AG08395 (cell line): Measurements from ENCODE around the gene PCBP3.
"Not testable (repeated sequence)": the region's sequence is repeated elsewhere in the genome, so short reads cannot be mapped to it uniquely, and the experiment has no call there.

Experiments used
- DNase-seq: peaks from one replicate; pipeline ENCODE4 v3.0.0; 2012; ENCODE audit warnings: mixed read lengths, low spot score

PCBP3 gene

GRCh38 chr21:45643021-45643980 is at the start of gene PCBP3:
Gene PCBP3 (plus strand): TSS chr21:45643725. CDS start chr21:45850086, 206,361 bp downstream.
- DNase-seq, result peak; percentile 98

GRCh38 chr21:45594721-45595489 is 48.6 kb upstream of the PCBP3 start:
- no peak for DNase-seq

GRCh38 chr21:45595574-45596295 is 47.8 kb upstream of the PCBP3 start:
- DNase-seq, result no peak

GRCh38 chr21:45596704-45597318 is 46.7 kb upstream of the PCBP3 start:
- peak; percentile 74 for DNase-seq

- DNase-seq, result no peak
Observed at GRCh38 chr21:45598109-45598508, 45.4 kb upstream of the PCBP3 start.

GRCh38 chr21:45598666-45599065 is 44.9 kb upstream of the PCBP3 start:
- DNase-seq, result no peak

DNA sequence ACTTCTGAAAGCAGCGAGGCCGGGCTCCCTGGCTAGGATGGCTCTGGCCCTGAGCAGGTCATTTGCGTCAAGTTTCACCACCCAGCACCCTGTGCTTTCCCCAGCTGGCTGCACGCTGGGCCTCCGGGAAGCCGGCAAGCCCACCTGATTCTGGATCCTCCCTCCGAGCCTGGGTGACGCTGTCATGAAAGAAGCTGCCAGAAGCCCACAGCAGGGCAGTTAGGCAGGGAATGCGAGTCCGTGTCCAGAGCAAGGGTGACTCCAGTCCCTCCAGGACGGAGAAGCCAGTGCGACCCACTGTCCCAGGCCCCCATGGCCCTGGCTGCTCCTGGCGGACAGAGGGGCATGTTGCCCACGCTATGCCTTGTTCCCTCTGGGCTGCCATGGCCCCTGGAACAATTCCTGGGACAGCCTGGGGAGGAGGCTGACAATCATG is 44.4 kb upstream of the PCBP3 start:
- DNase-seq, result no peak

DNA sequence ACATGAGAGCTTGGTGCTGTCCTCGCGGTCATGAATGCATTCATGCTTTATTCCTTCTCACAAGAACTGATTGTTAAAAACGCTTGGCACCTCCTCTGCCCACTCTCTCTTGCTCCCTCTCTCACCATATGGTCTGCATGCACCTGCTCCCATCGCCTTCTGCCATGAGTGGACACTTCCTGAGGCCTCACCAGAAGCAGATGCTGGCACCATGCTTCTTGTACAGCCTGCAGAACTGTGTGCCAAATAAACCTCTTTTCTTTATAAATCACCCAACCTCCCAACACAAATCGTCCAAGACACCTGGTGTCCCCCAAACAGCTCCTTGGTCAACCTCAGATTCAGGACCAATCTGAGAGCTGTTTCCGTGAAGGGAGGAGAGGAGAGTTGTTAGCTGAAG is 43.3 kb upstream of the PCBP3 start:
- no peak for DNase-seq

DNA sequence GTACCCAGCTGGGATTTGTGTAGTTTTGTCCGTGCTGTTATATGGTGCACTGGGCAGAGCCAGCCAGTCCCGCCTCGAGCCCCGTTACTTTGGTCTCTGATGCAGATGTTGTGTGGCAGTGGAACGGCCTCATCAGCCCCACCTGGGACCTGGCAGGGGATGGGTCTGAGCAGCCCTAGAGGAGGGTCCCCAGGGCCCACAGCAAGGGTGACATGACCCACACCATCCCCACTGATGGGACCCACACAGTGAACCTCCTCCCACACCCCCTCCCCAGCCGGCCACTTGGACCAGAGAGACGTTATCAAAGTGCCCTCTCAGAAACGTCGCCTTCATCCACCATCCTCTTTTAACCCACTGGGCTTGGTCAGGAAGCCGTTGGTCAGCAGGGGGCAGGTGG is 42.0 kb upstream of the PCBP3 start:
- no peak for DNase-seq

DNA sequence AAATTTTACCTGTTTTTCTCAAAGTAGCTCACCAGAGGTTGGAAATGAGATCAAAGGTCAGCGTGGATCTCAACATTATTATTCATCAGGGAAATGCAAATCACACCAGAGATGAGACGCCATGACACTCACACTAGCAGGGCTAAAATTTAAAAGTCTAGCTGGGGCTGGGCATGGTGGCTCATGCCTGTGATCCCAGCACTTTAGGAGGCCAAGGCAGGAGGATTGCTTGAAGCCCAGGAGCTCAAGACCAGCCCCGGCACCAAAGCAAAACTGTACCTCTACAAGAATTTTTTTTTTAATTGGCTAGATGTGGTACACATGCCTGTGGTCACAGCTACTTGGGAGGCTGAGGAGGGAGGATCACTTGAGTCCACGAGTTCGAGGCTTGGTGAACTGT is 41.4 kb upstream of the PCBP3 start:
- no peak for DNase-seq

GRCh38 chr21:45603481-45603880 is 40.0 kb upstream of the PCBP3 start:
- DNase-seq, result no peak

DNA sequence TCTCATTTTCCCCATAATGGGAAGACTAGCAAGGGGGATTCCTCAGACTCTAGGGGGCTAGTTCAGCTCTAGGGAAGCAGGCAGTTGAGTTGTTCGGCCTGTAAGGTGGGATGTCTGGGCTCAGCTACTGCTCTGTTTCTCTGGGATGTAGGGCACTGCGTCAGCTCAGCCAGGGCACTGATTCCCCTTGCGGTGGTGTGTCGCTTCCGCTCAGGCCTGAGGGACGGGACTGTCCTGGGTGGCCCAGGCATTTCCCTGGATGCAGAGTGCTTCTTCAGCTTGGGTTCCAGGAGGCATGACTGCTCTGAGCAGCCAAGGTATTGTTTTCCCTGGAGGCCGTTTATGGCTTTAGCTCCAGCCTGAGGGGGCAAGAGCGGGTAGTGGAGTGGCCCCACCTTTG is 38.8 kb upstream of the PCBP3 start:
- DNase-seq, result not testable (repeated sequence)

DNA sequence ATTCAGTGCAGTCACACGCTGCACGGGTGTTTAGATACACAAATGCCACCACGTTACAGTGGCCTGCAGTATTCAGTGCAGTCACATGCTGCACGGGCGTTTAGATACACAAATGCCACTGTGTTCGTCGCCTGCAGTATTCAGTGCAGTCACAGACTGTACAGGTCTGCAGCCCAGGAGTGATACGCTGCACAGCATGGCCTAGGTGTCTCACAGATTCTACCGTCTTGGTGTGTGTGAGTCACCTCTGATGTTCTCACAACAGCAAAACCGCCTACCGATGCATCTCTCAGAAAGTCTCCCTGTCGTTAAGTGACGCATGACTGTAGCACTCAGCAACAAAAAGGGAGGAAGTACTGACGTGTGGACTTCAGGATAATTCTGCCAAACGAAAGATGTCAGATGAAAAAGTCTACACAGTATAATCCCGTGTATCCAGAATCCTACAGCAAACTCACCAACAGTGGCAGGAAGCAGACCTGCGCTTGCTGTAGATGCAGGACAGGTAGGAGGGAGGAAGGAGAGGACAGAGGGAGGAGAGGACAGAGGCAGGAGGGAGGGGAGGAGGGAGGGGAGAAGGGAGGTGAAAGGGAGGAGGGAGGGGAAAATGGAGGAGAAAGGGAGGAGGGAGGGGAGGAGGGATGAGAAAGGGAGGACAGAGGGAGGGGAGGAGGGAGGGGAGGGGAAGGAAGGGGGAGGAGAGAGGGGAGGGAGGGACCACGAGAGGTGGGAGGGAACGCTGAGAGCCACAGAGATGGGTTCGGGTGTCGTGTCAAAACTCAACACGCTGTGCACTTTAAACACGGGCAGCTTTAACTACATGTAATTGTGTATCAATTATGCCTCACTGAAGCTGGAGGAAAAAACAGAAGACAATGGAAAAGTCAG is 36.3 kb upstream of the PCBP3 start:
- no peak for DNase-seq

GRCh38 chr21:45607909-45608295 is 35.6 kb upstream of the PCBP3 start:
- DNase-seq, result no peak

DNA sequence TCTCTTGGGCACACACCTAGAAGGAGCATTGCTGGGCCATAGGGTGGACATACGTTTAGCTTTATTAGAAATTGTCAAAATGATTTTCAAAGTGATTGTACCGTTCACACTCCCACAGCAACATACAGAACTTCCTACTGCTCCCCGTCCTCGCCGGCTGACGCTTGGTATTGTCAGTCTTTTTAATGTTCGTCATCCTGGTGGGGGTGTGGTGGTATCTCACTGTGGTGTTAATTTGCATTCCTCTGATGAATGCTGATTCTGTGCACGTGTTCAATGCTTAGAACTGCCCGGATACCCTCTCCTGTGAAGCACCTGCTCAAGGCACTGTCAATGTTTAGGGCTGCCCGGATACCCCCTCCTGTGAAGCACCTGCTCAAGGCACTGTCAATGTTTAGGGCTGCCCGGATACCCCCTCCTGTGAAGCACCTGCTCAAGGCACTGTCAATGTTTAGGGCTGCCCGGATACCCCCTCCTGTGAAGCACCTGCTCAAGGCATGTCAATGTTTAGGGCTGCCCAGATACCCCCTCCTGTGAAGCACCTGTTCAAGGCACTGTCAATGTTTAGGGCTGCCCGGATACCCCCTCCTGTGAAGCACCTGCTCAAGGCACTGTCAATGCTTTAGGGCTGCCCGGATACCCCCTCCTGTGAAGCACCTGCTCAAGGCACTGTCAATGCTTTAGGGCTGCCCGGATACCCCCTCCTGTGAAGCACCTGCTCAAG is 34.6 kb upstream of the PCBP3 start:
- DNase-seq, result not testable (repeated sequence)

DNA sequence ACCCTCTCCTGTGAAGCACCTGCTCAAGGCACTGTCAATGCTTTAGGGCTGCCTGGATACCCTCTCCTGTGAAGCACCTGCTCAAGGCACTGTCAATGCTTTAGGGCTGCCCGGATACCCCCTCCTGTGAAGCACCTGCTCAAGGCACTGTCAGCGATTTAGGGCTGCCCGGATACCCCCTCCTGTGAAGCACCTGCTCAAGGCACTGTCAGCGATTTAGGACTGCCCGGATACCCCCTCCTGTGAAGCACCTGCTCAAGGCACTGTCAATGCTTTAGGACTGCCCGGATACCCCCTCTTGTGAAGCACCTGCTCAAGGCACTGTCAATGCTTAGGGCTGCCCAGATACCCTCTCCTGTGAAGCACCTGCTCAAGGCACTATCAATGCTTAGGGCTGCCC is 33.9 kb upstream of the PCBP3 start:
- DNase-seq, result not testable (repeated sequence)

- no peak for DNase-seq
Observed at GRCh38 chr21:45611296-45611695, 32.2 kb upstream of the PCBP3 start.

- DNase-seq, result peak; percentile 75
Observed at GRCh38 chr21:45611939-45612664, 31.4 kb upstream of the PCBP3 start.

DNA sequence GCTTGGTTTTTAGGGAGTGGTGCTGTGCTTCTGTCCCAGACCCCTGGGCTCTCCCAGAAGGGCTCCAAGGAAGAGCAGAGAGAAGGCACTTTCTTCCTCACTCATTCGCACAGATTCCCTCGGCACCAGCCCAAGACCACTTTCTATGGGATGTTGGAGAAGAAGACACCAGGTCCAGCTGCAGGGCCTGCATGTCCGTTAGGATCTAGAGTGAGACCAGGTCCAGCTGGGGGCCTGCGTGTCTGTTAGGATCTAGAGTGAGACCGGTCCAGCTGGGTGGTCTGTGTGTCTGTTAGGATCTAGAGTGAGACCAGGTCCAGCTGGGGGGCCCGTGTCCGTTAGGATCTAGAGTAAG is 30.9 kb upstream of the PCBP3 start:
- DNase-seq, result not testable (repeated sequence)

DNA sequence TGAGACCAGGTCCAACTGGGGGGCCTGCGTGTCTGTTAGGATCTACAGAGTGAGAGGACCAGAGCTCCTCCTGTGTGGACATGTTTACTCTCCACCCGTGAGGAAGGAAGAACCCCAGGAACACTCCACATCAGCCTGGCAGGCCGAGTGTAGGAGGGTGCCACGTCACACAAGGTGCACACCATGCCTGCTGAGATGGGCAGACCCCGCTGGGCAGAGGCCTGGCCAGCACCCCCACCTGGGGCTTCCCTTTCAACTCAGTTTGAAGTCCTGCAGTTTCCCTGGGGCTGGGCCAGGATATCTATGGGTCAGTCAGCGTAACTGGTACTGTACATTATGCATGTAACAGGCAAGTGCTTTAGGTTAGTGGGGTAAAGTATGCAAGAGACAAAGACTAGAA is 30.1 kb upstream of the PCBP3 start:
- DNase-seq, result no peak
